Naive thymus-derived CD8-positive, alpha-beta T cell (primary cell): ENCODE measurements around the gene RPL23. TPM values are rescaled to one million over a fixed set of nuclear protein-coding genes. Genes with fewer than 3 reads are reported as not detected.

Experiments
- ATAC-seq, 2 donors: fragments of 150-1000 bp; cut with Tn5 transposase in 1 of 2; sonication (Bioruptor Pico), chemical (Tn5 transposase) in 1 of 2; 1 replicate in 1 of 2; 2 replicates in 1 of 2; pipeline ENCODE4 v1.10.0; 2021; ENCODE audit warnings: mild to moderate bottlenecking in 2 of 2, moderate library complexity in 2 of 2
- POLR2A ChIA-PET: fragments of 350-600 bp; sonication (Branson Sonifier 250); formaldehyde crosslinking; loops from one replicate; lab custom pipeline; 2021; ENCODE audit warnings: antibody characterized with exemption; lab: Charles Lee
- DNase-seq, 10 donors: peaks; one replicate each; pipeline versions ENCODE4 v3.0.0 to v3.0.0-alpha.2; 2020 to 2022
- H3K27ac Mint-ChIP-seq, 10 donors: one replicate each; pipeline ENCODE4 v1.8.0; 2020 to 2022; ENCODE audit warnings: mild to moderate bottlenecking in 10 of 10, mixed read lengths in 10 of 10, moderate library complexity in 4 of 10, inconsistent platforms in 1 of 10
- H3K27me3 Mint-ChIP-seq, 5 donors: one replicate each; pipeline ENCODE4 v1.8.0; 2021 to 2022; ENCODE audit warnings: mixed read lengths in 5 of 5
- H3K36me3 Mint-ChIP-seq, 3 donors: one replicate each; pipeline ENCODE4 v1.8.0; 2020 to 2022; ENCODE audit warnings: mixed read lengths in 3 of 3, mild to moderate bottlenecking in 2 of 3, inconsistent platforms in 1 of 3
- H3K4me1 Mint-ChIP-seq, 4 donors: one replicate each; pipeline ENCODE4 v1.8.0; 2021 to 2022; ENCODE audit warnings: mixed read lengths in 4 of 4
- H3K4me3 Mint-ChIP-seq, 10 donors: one replicate each; pipeline ENCODE4 v1.8.0; 2020 to 2022; ENCODE audit warnings: mild to moderate bottlenecking in 10 of 10, mixed read lengths in 10 of 10, moderate library complexity in 6 of 10, inconsistent platforms in 1 of 10
- H3K9me3 Mint-ChIP-seq, 9 donors: one replicate each; pipeline ENCODE4 v1.8.0; 2020 to 2022; ENCODE audit warnings: mixed read lengths in 9 of 9, mild to moderate bottlenecking in 3 of 9, inconsistent platforms in 1 of 9, moderate library complexity in 1 of 9
- polyA plus RNA-seq, 3 donors: library from polyadenylated mRNA; unstranded; fragments of 300-500 nt; fragmentation: Illumina TruSeq; gene quantifications; one replicate each; pipeline ENCODE4 v1.2.3, GENCODE V29; 2021
- total RNA-seq, 8 experiments: library from RNA in 2 of 8; stranded (reverse) in 2 of 8; gene quantifications; one replicate each; pipeline ENCODE4 v1.2.3 and lab custom pipeline; 2021 to 2026

The RPL23 gene
- total and polyA plus RNA-seq, 5 experiments from 2014 or later = 1,506 to 1,897 (median 1,755) TPM

DNA sequence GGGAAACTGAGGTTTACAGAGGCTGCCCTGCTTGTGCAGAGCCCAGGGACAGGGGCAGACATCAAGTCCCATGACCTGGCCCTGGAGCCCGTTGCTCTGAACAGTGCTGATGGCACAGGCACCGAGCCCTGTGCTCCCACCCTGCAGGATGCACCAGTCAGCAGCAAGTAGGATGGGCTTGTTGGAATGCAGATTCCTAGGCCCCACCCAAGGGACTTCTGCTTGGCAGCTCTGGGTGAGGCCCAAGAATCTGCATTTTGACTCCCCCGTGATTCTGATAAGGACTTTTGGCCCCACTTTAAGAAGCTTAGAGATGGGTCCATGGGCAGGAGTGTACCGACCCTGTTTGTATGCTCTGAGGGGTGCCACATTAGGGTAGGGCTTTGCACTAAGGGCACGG, 39.6 kb upstream of the RPL23 start:
- Mint-ChIP-seq H3K36me3 (peaks cover 0 to 48% (median 1%) of the 10 kb centered on the region in 3 donors), H3K27me3 (no peaks in the 10 kb centered on the region), H3K4me3 (peak overlapping the region in 7 of 10 donors; percentile 23 to 75 (median 55)), H3K4me1 (peaks cover 29 to 90% (median 84%) of the 10 kb centered on the region in 4 donors), H3K9me3 (no peaks in the 10 kb centered on the region), H3K27ac (peak overlapping the region; percentile 66 to 99 (median 92))
- DNase-seq = no peak
- POLR2A ChIA-PET = interaction anchor here (0.6 to 6.2 kb wide), 9 partner anchors 9 to 67 kb away, joined by 3 to 90 read pairs (median 4); partner anchors contain the start of genes LASP1, LASP1NB and RPL23
- no peak for ATAC-seq

DNA sequence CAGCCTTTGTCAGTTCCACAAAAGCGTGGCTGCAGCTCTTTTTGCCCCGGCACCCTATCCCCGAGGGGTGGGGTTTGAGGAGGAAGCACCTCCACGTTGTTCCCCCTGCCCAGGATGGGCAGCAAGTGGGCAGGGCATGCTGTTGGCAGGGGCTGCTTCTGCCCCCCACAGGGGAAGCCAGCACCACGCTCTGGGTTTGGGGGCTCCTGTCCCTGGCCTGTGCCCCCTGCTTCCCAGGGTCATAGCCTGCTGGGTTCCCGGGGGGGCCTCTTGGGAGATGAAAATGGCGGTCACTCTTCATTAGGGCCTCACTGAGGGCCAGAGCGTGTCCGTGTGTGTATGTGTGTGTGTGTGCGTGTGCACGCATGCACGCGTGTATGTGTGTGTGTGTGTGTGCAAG, 39.1 kb upstream of the RPL23 start:
- peaks cover 0 to 51% (median 1%) of the 10 kb centered on the region in 3 donors for H3K36me3 Mint-ChIP-seq
- no peaks in the 10 kb centered on the region for H3K9me3 Mint-ChIP-seq
- DNase-seq = no peak

DNA sequence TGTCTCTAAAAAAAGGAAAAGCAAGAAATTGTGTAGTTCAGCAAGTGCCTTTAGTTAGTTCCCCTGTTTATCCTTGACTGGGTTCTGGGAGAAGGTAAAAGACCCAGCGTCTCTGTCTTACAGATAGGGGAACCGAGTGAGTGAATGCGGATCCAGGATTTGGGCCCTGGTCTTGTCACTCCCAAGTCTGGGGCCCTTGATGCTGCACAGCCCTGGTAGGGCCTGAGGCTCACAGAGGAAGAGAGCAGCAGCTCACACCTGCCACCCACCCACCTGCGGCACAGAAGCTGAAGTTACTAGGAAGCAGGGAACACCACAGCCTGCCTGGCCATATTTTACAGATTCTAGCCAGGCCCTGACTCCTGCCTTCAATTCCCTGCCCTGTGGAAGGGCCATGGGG, 38.6 kb upstream of the RPL23 start:
- POLR2A ChIA-PET = interaction anchor here (0.7 to 6.2 kb wide), 11 partner anchors 8 to 260 kb away, joined by 3 to 90 read pairs (median 5); partner anchors contain the start of genes LASP1, LASP1NB, PLXDC1 and RPL23
- Mint-ChIP-seq H3K9me3 (no peaks in the 10 kb centered on the region), H3K36me3 (peaks cover 0 to 51% (median 1%) of the 10 kb centered on the region in 3 donors), H3K27ac (peak overlapping the region; percentile 85 to 99 (median 96)), H3K27me3 (no peaks in the 10 kb centered on the region), H3K4me1 (peaks cover 29 to 90% (median 84%) of the 10 kb centered on the region in 4 donors), H3K4me3 (peak overlapping the region; percentile 55 to 87 (median 74))
- ATAC-seq (no peak), DNase-seq (no peak)

More for the DNA sequence above, 39.1 kb upstream of the RPL23 start:
- Mint-ChIP-seq H3K4me1 (peaks cover 29 to 90% (median 84%) of the 10 kb centered on the region in 4 donors), H3K27me3 (no peaks in the 10 kb centered on the region), H3K27ac (peak overlapping the region; percentile 56 to 99 (median 95)), H3K4me3 (peak overlapping the region in 6 of 10 donors; percentile 20 to 87 (median 37))
- POLR2A ChIA-PET = interaction anchor here (1.3 to 6.2 kb wide), 9 partner anchors 9 to 39 kb away, joined by 4 to 90 read pairs (median 7); partner anchors contain the start of genes LASP1 and RPL23
- ATAC-seq = no peak

DNA sequence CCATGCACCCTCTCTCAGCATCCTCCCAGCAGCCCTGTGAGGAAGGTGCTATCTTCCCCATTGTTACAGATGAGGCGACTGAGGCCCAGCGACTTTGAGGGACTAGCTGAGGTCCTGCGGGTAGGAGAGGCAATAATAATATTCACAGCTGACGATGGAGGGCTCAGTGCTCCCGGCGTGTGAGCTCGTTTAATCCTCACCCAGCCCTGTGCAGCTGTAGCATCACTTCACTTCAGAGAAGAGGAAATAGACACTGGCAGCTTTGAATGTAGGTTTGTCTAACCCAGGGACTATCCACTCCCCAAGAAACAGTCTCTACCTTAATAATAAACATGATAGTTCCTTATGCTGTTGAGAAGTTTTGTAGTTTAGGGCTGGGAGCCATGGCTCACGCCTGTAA, 37.9 kb upstream of the RPL23 start:
- Mint-ChIP-seq H3K4me1 (peaks cover 31 to 90% (median 86%) of the 10 kb centered on the region in 4 donors), H3K36me3 (peaks cover 0 to 52% (median 1%) of the 10 kb centered on the region in 3 donors), H3K9me3 (no peaks in the 10 kb centered on the region), H3K27ac (peak overlapping the region; percentile 85 to 99 (median 96)), H3K4me3 (peak overlapping the region; percentile 55 to 87 (median 74)), H3K27me3 (no peaks in the 10 kb centered on the region)
- POLR2A ChIA-PET = interaction anchor here (0.7 to 6.2 kb wide), 11 partner anchors 8 to 260 kb away, joined by 3 to 90 read pairs (median 5); partner anchors contain the start of genes LASP1, LASP1NB, PLXDC1 and RPL23
- DNase-seq = peak in 3 of 10 donors; percentile 45 to 57 (median 53)
- peak; percentile 68 to 87 for ATAC-seq

DNA sequence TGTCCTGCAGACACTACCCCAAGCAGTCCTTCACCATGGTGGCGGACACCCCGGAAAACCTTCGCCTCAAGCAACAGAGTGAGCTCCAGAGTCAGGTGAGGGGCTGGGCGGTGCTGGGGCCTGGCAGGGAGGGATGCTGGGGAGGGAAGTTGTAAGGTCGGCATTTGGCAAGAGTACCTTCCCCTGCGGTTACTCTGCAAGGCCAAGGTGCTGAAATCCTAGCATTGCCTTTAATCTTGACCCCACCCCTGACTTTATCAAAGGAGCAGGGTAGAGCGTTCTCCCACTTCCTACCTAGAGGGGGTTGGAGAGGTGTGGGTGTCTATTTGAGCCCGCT, 36.9 kb upstream of the RPL23 start:
- peak overlapping the region; percentile 24 to 81 (median 70) for H3K4me3 Mint-ChIP-seq
- peak overlapping the region; percentile 85 to 99 (median 96) for H3K27ac Mint-ChIP-seq
- H3K4me1 Mint-ChIP-seq = peaks cover 40 to 91% (median 89%) of the 10 kb centered on the region in 4 donors
- DNase-seq (peak in 2 of 10 donors; percentile 39 to 42), ATAC-seq (peak; percentile 40 to 49)
- POLR2A ChIA-PET = interaction anchor here (1.0 to 6.2 kb wide), 6 partner anchors 7 to 37 kb away, joined by 3 to 90 read pairs (median 20); partner anchors contain the start of genes LASP1 and RPL23
- H3K36me3 Mint-ChIP-seq = peaks cover 0 to 47% (median 0%) of the 10 kb centered on the region in 3 donors
- no peaks in the 10 kb centered on the region for H3K9me3 Mint-ChIP-seq
- peaks cover 0 to 2% (median 0%) of the 10 kb centered on the region in 5 donors for H3K27me3 Mint-ChIP-seq

DNA sequence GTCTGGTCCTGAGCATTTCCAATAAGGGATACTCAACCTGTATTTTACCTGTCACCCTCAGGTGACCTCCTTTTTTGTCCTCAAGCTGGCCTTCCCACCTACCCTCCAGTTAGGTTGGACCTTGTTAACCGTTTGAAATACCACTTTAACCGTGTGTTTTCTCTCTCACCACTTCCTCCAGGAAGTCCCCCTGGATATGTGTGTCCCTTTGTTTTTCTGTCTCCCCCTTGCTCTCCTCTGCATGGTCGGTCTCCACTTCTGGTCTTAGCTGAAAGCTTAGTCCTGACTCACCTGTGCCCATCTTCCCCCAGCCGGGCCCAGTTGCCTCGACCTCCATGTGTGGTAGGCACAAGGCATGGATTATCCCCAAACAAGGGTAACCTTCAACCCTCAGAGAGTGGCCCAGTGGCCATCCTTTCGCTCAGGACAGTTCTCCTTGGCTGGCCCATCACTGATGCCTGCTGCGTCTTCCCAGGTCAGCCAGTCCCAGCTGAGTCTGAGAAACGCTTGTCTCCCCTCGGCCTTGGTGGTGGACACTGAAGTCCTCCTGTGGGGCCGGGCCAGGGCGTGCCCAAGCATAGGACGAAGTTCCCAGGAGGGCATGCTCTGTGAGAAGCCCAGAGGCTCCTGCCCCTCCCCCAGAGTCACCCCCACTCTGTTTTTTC, 36.4 kb upstream of the RPL23 start:
- Mint-ChIP-seq H3K27me3 (peaks cover 0 to 2% (median 0%) of the 10 kb centered on the region in 5 donors), H3K9me3 (no peaks in the 10 kb centered on the region), H3K36me3 (peaks cover 0 to 44% (median 0%) of the 10 kb centered on the region in 3 donors), H3K27ac (peak overlapping the region; percentile 85 to 99 (median 96)), H3K4me1 (peaks cover 42 to 95% (median 93%) of the 10 kb centered on the region in 4 donors), H3K4me3 (peak overlapping the region; percentile 24 to 81 (median 70))
- POLR2A ChIA-PET = interaction anchor here (0.6 to 6.2 kb wide), 9 partner anchors 6 to 37 kb away, joined by 3 to 90 read pairs (median 6); partner anchors contain the start of genes LASP1, LASP1NB and RPL23
- no peak for ATAC-seq
- no peak for DNase-seq

DNA sequence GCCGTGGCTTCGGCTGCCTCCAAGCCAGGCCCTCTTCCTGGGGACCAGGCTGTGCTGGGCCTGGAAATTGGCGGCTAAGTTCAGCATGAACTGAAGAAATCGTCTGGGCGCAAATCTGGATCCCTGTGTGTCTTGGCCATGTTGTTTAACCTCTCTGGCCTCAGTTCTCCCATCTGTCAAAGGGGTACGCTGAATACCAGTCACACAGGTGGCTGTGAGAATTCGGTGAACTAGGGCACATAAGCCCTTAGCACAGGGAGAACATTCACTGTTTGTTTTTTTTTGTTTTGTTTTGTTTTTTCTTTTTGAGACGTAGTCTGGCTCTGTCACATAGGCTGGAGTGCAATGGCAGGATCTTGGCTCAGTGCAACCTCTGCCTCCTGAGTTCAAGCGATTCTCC, 35.3 kb upstream of the RPL23 start:
- Mint-ChIP-seq H3K4me1 (peaks cover 40 to 94% (median 92%) of the 10 kb centered on the region in 4 donors), H3K27me3 (peaks cover 0 to 2% (median 0%) of the 10 kb centered on the region in 5 donors), H3K36me3 (peaks cover 0 to 38% (median 0%) of the 10 kb centered on the region in 3 donors), H3K4me3 (peak overlapping the region in 4 of 10 donors; percentile 8 to 32 (median 22)), H3K27ac (peak overlapping the region in 8 of 10 donors; percentile 41 to 99 (median 88)), H3K9me3 (no peaks in the 10 kb centered on the region)
- no peak for DNase-seq
- ATAC-seq = no peak
- POLR2A ChIA-PET = interaction anchor here (0.9 to 6.2 kb wide), 6 partner anchors 8 to 35 kb away, joined by 3 to 90 read pairs (median 12); partner anchors contain the start of genes LASP1 and RPL23

DNA sequence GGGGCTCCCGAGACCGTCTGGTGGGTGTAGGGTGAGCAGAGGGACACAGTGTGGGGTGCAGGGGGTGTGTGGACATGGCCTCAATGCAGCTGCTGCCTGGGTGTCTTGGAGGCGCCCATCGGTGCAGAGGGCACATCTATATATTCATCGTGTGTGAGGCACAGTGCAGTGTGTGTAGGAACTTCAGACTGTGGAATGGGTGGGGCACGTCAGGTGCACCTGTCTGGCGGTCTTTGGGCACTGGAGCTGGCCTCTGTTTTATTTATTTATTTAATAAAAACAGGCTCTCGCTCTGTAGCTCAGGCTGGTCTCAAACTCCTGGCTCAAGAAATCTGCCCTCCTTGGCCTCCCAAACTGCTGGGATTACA, 33.1 kb upstream of the RPL23 start:
- Mint-ChIP-seq H3K9me3 (no peaks in the 10 kb centered on the region), H3K27me3 (peaks cover 0 to 2% (median 0%) of the 10 kb centered on the region in 5 donors), H3K4me1 (peaks cover 55 to 94% (median 92%) of the 10 kb centered on the region in 4 donors), H3K4me3 (peak overlapping the region in 9 of 10 donors; percentile 61 to 87 (median 80)), H3K27ac (peak overlapping the region; percentile 87 to 99 (median 94)), H3K36me3 (peaks cover 0 to 50% (median 0%) of the 10 kb centered on the region in 3 donors)
- DNase-seq (no peak), ATAC-seq (no peak)
- POLR2A ChIA-PET = interaction anchor here (0.6 to 5.8 kb wide), 10 partner anchors 6 to 64 kb away, joined by 3 to 113 read pairs (median 5); partner anchors contain the start of genes LASP1 and RPL23

DNA sequence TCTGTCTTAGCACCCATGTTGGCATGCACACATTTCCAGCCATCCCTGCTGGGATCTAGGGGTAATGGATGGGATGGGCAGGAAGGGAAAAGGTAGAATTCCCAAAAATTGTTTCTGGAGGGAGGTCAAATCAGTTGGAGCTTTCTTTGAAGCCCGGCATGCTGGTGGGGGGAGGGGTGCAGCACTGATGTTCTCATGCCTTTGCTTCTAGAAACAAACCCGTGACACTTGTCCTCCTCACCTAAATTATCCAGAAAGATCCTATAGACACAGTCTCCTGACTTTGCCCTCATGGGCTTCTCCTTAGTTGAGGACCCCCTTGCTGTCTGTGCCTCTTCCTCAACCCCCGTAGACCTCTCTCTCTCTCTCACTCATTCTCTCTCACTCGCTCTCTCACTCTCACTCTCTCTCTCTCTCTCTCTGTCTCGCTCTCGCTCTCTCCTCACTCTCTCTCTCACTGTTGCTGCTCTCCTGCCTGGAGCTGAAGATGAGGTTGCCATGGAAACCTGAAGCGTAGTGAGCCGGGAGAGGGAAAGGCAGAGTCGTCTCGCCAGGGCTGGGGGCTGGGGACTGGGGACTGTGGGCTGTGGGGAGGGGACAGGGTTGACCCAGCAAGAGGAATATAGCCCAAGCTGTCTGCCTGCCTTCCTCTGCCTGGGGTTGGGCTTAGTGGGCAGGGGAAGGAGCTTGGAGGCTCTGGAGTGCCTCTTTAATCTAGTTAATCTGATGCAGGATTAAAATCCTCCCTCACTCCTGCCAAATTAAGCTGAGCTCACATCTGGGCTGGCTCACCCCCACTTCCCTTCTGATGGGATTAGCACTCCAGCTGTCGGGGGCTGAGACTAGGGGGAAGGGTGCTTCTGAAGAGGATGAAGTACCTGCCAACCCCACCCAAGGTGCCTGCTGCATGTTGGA, 32.5 kb upstream of the RPL23 start:
- H3K4me3 Mint-ChIP-seq = peak overlapping the region; percentile 61 to 87 (median 78)
- POLR2A ChIA-PET = interaction anchor here (0.6 to 5.8 kb wide), 13 partner anchors 7 to 92 kb away, joined by 3 to 113 read pairs (median 3); partner anchors contain the start of genes LASP1 and RPL23
- peaks cover 56 to 94% (median 92%) of the 10 kb centered on the region in 4 donors for H3K4me1 Mint-ChIP-seq
- H3K27me3 Mint-ChIP-seq = peaks cover 0 to 2% (median 0%) of the 10 kb centered on the region in 5 donors
- no peak for DNase-seq
- peak overlapping the region; percentile 87 to 99 (median 94) for H3K27ac Mint-ChIP-seq
- H3K36me3 Mint-ChIP-seq = peaks cover 0 to 53% (median 2%) of the 10 kb centered on the region in 3 donors
- ATAC-seq = peak in 1 of 2 donors; percentile 5
- no peaks in the 10 kb centered on the region for H3K9me3 Mint-ChIP-seq

DNA sequence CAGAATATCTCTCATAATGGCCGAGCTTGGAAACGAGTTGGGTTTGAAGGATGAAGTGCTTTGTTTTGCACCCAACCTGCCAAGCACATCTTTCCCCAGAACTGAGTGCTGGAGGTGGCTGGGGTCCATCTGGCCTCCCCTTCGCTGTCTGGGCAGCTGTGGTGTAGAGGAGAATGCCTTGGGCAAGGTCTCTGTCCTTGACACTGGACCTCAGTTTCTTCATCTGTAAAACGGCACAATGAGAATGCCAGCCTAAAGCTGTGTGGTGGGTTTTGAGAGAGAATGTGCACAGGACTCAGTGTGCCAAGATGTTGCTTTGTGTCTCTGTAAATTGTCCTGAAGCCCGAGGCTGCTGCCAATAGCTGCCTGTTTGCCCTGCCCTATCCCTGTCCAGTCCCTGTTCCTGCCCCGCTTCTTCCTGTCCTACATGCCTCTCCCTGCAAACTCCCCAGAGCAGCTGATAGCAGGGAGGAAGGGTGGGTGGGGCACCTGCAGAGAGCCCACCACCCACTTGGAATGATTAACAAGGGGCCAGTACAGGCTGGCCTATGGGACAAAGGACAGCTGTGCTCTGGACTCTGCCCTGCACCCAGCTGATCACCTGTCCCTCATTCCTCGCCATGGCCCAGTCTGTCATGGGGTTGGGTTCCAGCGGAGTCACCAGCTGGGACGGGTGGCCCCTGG, 31.7 kb upstream of the RPL23 start:
- Mint-ChIP-seq H3K9me3 (no peaks in the 10 kb centered on the region), H3K4me3 (peak overlapping the region; percentile 61 to 87 (median 78)), H3K36me3 (peaks cover 0 to 55% (median 2%) of the 10 kb centered on the region in 3 donors), H3K4me1 (peaks cover 51 to 94% (median 91%) of the 10 kb centered on the region in 4 donors), H3K27ac (peak overlapping the region; percentile 87 to 99 (median 94)), H3K27me3 (peaks cover 0 to 2% (median 0%) of the 10 kb centered on the region in 5 donors)
- ATAC-seq (no peak), DNase-seq (no peak)
- POLR2A ChIA-PET = interaction anchor here (0.6 to 5.8 kb wide), 9 partner anchors 8 to 91 kb away, joined by 3 to 113 read pairs (median 3); partner anchors contain the start of genes LASP1 and RPL23
